Kidney (tissue), 14 donors: ENCODE data around the gene LARP4. TPM values are rescaled to one million over a fixed set of nuclear protein-coding genes. Genes with fewer than 3 reads are reported as not detected.
A peak's percentile ranks its signal among the peaks of the same experiment; 100 is the strongest.

Experiments used
- DNase-seq, 5 donors: peaks; one replicate each; pipeline ENCODE4 v3.0.0-alpha.2; 2013 to 2020
- FAIRE-seq: peaks from 2 replicates; lab custom pipeline; 2012; peaks lifted over from hg19 to GRCh38; lab: Jason Lieb, UNC
- H3K27ac ChIP-seq, 2 donors: one replicate each; pipeline ENCODE4 v1.7.0; 2013; ENCODE audit warnings: low read depth in 2 of 2, low read length in 2 of 2, inconsistent platforms in 1 of 2
- H3K27me3 ChIP-seq: one replicate; pipeline ENCODE4 v1.7.1; 2013; ENCODE audit warnings: low read length, inconsistent platforms; ENCODE audit not compliant: control insufficient read depth, insufficient read depth
- H3K36me3 ChIP-seq, 3 donors: one replicate each; pipeline versions ENCODE4 v1.7.0 to v1.7.1; 2013; ENCODE audit warnings: low read length in 3 of 3, control low read depth in 1 of 3, inconsistent platforms in 1 of 3; ENCODE audit not compliant: insufficient read depth in 3 of 3, control insufficient read depth in 2 of 3
- H3K4me1 ChIP-seq, 3 donors: one replicate each; pipeline versions ENCODE4 v1.7.0 to v1.7.1; 2013; ENCODE audit warnings: low read length in 3 of 3, inconsistent platforms in 1 of 3, low read depth in 1 of 3; ENCODE audit not compliant: control insufficient read depth in 2 of 3, insufficient read depth in 2 of 3
- H3K4me3 ChIP-seq, 3 donors: one replicate each; pipeline versions ENCODE4 v1.7.0 to v1.8.1; 2013; ENCODE audit warnings: low read length in 3 of 3, control low read depth in 1 of 3, inconsistent platforms in 1 of 3
- H3K9ac ChIP-seq, 3 donors: one replicate each; pipeline versions ENCODE4 v1.7.0 to v1.7.1; 2013; ENCODE audit warnings: low read length in 3 of 3, control low read depth in 1 of 3, inconsistent platforms in 1 of 3
- H3K9me3 ChIP-seq, 3 donors: one replicate each; pipeline versions ENCODE4 v1.7.0 to v1.7.1; 2013; ENCODE audit warnings: low read length in 3 of 3, control low read depth in 1 of 3, inconsistent platforms in 1 of 3; ENCODE audit not compliant: control insufficient read depth in 2 of 3, insufficient read depth in 1 of 3
- intact Hi-C: fragments of 100-400 bp; cut with DNase I; formaldehyde crosslinking; loops from one replicate; pipeline ENCODE4 v1.11.1; 2022
- polyA plus RNA-seq: library from polyadenylated mRNA; stranded (reverse); fragments of 350-450 nt; fragmentation: Illumina TruSeq; extraction: RNeasy Lipid Tissue Mini Kit (QIAGEN cat#74804); gene quantifications from one replicate; pipeline ENCODE4 v1.2.3, GENCODE V29; 2014; ENCODE audit warnings: low read depth, low replicate concordance; ENCODE audit not compliant: insufficient read depth
- total RNA-seq: library from RNA; stranded (reverse); fragmentation: NEBNext Ultra II Directional; extraction: Animal tissue kit (Norgen Biotek cat#: 25700); gene quantifications from one replicate; pipeline ENCODE4 v1.2.1, GENCODE V29; 2021
- TF ChIP-seq, protein P1 (sequence below): IDR thresholded peaks from 3 replicates; pipeline ENCODE4 v1.5.1; 2012; ENCODE audit warnings: mild to moderate bottlenecking, moderate library complexity, borderline replicate concordance; ENCODE audit not compliant: insufficient read depth; ENCODE audit errors: extremely low read depth
- donor health status: control.
- donor health status: control.
- donor health status: control.
- donor health status: control.
- donor health status: control.
- donor health status: DM: yes; HTN: yes; CAD: no.
- donor health status: Normal renal cell carcinoma (clear cell type).

The LARP4 gene
- total and polyA plus RNA-seq, 2 donors from 2014 or later, result 17.1 to 56.1 TPM

- H3K4me3 ChIP-seq, result no peak overlapping the region
- H3K36me3 ChIP-seq, result no peaks in the 10 kb centered on the region
- H3K27me3 ChIP-seq, result no peaks in the 10 kb centered on the region
- no peak overlapping the region for H3K27ac ChIP-seq
- H3K9ac ChIP-seq, result no peak overlapping the region
- H3K9me3 ChIP-seq, result no peaks in the 10 kb centered on the region
- TF ChIP-seq, protein P1, sequence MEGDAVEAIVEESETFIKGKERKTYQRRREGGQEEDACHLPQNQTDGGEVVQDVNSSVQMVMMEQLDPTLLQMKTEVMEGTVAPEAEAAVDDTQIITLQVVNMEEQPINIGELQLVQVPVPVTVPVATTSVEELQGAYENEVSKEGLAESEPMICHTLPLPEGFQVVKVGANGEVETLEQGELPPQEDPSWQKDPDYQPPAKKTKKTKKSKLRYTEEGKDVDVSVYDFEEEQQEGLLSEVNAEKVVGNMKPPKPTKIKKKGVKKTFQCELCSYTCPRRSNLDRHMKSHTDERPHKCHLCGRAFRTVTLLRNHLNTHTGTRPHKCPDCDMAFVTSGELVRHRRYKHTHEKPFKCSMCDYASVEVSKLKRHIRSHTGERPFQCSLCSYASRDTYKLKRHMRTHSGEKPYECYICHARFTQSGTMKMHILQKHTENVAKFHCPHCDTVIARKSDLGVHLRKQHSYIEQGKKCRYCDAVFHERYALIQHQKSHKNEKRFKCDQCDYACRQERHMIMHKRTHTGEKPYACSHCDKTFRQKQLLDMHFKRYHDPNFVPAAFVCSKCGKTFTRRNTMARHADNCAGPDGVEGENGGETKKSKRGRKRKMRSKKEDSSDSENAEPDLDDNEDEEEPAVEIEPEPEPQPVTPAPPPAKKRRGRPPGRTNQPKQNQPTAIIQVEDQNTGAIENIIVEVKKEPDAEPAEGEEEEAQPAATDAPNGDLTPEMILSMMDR, result no peak
- DNase-seq, result no peak
- intact Hi-C loops, result no loop called here
- no peak for FAIRE-seq
- H3K4me1 ChIP-seq, result peaks cover 0 to 11% (median 0%) of the 10 kb centered on the region in 3 donors
These were observed 114.0 kb downstream of the LARP4 start for GRCh38 chr12:50514526-50515276.

- Histone ChIP-seq H3K9ac (no peak overlapping the region), H3K36me3 (no peaks in the 10 kb centered on the region), H3K4me3 (no peak overlapping the region), H3K9me3 (no peaks in the 10 kb centered on the region), H3K27me3 (no peaks in the 10 kb centered on the region), H3K4me1 (peaks cover 0 to 11% (median 0%) of the 10 kb centered on the region in 3 donors), H3K27ac (no peak overlapping the region)
- intact Hi-C loops, result no loop called here
- DNase-seq (no peak), FAIRE-seq (no peak)
- TF ChIP-seq, protein P1, result no peak
These were observed 114.9 kb downstream of the LARP4 start for GRCh38 chr12:50515587-50515986.

GRCh38 chr12:50517421-50518048 is 116.8 kb downstream of the LARP4 start:
- Histone ChIP-seq H3K27ac (peak overlapping the region in 1 of 2 donors; percentile 52), H3K4me1 (peaks cover 0 to 11% (median 0%) of the 10 kb centered on the region in 3 donors), H3K36me3 (no peaks in the 10 kb centered on the region), H3K4me3 (no peak overlapping the region), H3K9ac (no peak overlapping the region), H3K9me3 (no peaks in the 10 kb centered on the region), H3K27me3 (no peaks in the 10 kb centered on the region)
- FAIRE-seq (no peak), DNase-seq (no peak)
- TF ChIP-seq, protein P1, result no peak
- intact Hi-C loops, result no loop called here
